OCI-LY7 (cell line): ENCODE data around the gene CCDC57. TPM values are rescaled to one million over a fixed set of nuclear protein-coding genes. Genes with fewer than 3 reads are reported as not detected.

Source experiments
- BruUV-seq: library from RNA; stranded (reverse); fragments of 400-500 nt; replicated peaks from 2 replicates; lab custom pipeline; 2021; lab: Mats Ljungman, UMichigan
- CTCF ChIA-PET: fragments of 300-600 bp; sonication (Branson Sonifier 250); formaldehyde crosslinking; loops from one replicate; lab custom pipeline; 2022; ENCODE audit warnings: antibody characterized with exemption; ENCODE audit not compliant: unreplicated experiment; lab: Charles Lee
- POLR2A ChIA-PET: fragments of 300-600 bp; sonication (Branson Sonifier 250); formaldehyde crosslinking; loops from one replicate; lab custom pipeline; 2022; ENCODE audit warnings: antibody characterized with exemption; lab: Charles Lee
- DNase-seq: peaks from one replicate; pipeline ENCODE4 v3.0.0-alpha.2; 2015; ENCODE audit warnings: low spot score
- H2AFZ ChIP-seq: fragments of 200-600 bp; sonication (generic), shearing (Covaris generic); 2 replicates; pipeline ENCODE4 v1.6.1; 2014; ENCODE audit warnings: mild to moderate bottlenecking, antibody characterized with exemption, low read length, moderate library complexity
- H3K27ac ChIP-seq: fragments of 200-600 bp; sonication (generic); 2 replicates; pipeline ENCODE4 v1.5.1; 2014; ENCODE audit warnings: mixed run types, low read depth, mild to moderate bottlenecking, moderate library complexity, low read length, inconsistent platforms; ENCODE audit not compliant: poor library complexity, severe bottlenecking
- H3K36me3 ChIP-seq: fragments of 200-600 bp; sonication (generic); 2 replicates; pipeline ENCODE4 v1.6.1; 2014; ENCODE audit warnings: mild to moderate bottlenecking, antibody characterized with exemption, low read length, moderate library complexity, mixed read lengths; ENCODE audit not compliant: insufficient read depth
- H3K4me1 ChIP-seq: fragments of 200-600 bp; sonication (generic); 2 replicates; pipeline ENCODE4 v1.5.1; 2014; ENCODE audit warnings: mild to moderate bottlenecking, low read length; ENCODE audit not compliant: insufficient read depth, poor library complexity, severe bottlenecking
- H3K4me2 ChIP-seq: fragments of 200-600 bp; sonication (generic); 2 replicates; pipeline ENCODE4 v1.6.1; 2014; ENCODE audit warnings: mild to moderate bottlenecking, low read length
- H3K4me3 ChIP-seq: fragments of 200-600 bp; sonication (generic); 2 replicates; pipeline ENCODE4 v1.5.1; 2014; ENCODE audit warnings: mild to moderate bottlenecking, low read depth, low read length; ENCODE audit not compliant: poor library complexity, severe bottlenecking
- H3K79me2 ChIP-seq: fragments of 200-600 bp; sonication (generic); 2 replicates; pipeline ENCODE4 v1.6.1; 2016; ENCODE audit warnings: low read depth, mild to moderate bottlenecking, low read length, moderate library complexity, mixed read lengths; ENCODE audit not compliant: insufficient read depth
- H3K9me2 ChIP-seq: fragments of 200-600 bp; sonication (generic); 2 replicates; pipeline ENCODE4 v1.6.1; 2016; ENCODE audit warnings: mild to moderate bottlenecking, low read length, mixed read lengths; ENCODE audit not compliant: insufficient read depth
- H3K9me3 ChIP-seq: fragments of 200-600 bp; sonication (generic); 2 replicates; pipeline ENCODE4 v1.6.1; 2014; ENCODE audit warnings: mild to moderate bottlenecking, mixed run types, low read length, mixed read lengths
- H4K20me1 ChIP-seq: fragments of 200-600 bp; sonication (generic); 2 replicates; pipeline ENCODE4 v1.6.1; 2014; ENCODE audit warnings: mild to moderate bottlenecking, antibody characterized with exemption, low read length, moderate library complexity, mixed read lengths; ENCODE audit not compliant: insufficient read depth
- EZH2phosphoT487 ChIP-seq: fragments of 200-600 bp; sonication (generic); IDR thresholded peaks from 2 replicates; pipeline ENCODE4 v1.6.1; 2018; ENCODE audit warnings: low read depth, borderline replicate concordance, mild to moderate bottlenecking, mixed run types, antibody characterized with exemption, low read length, moderate library complexity, mixed read lengths
- intact Hi-C: fragments of 100-400 bp; cut with micrococcal nuclease; formaldehyde crosslinking; loops from one replicate; pipeline ENCODE4 v1.10.0; 2022; ENCODE audit not compliant: unreplicated experiment
- total RNA-seq, 2 experiments: library from RNA; depleted of rRNA in 1 of 2; stranded (reverse); fragments of >200 nt in 1 of 2; shearing (Covaris generic) in 1 of 2; gene quantifications; 2 replicates each; pipeline ENCODE4 v1.2.3, GENCODE V29; 2014 to 2022
- TF ChIP-seq, protein P1 (sequence below): fragments of 200-600 bp; sonication (generic); conservative IDR thresholded peaks from 2 replicates; pipeline ENCODE4 v1.5.1; 2014; ENCODE audit warnings: mild to moderate bottlenecking, antibody characterized with exemption, low read length, moderate library complexity, mixed read lengths

Gene CCDC57
- total RNA-seq, 2 experiments from 2014 or later, result 34.5 to 58.7 TPM

DNA sequence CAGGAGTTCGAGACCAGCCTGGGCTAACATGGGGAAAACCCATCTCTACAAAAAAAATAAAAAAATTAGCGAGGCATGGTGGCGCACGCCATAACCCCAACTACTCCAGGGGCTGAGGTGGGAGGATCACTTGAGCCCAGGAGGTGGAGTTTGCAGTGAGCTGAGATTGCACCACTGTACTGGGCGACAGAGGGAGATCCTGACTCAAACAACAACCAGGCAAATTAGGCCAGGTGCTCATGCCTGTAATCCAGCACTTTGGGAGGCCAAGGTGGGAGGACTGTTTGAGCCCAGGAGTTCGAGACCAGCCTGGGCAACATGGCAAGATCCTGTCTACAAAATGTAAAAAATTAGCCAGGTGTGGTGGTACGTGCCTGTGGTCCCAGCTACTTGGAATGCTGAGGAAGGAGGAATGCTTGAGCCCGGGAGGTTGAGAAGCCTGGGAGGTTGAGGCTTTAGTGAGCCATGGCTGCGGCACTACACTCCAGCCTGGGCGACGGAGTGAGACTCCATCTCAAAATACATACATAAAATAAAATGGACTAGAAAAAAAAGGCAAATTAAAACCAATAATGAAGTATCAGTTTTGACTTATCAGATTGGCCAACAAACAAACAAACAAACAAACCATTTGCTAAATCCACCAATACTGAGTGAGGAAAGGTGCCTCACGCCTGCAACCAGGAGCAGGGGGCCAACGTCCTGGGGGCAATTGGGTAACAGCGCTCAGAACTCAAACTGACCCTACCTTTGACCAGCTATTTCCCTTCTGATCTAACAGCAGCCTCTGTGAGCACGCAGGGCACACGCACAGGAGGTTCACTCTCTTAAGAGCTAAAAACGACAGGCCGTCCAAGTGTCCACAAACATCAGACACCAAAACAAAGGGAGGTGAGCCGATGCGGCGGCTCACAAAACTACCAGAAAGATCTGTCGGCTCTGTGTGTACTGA lies 95.2 kb downstream of the CCDC57 start:
- Histone ChIP-seq H3K4me1 (peaks cover 4% of the 10 kb centered on the region), H4K20me1 (no peaks in the 10 kb centered on the region), H3K36me3 (no peaks in the 10 kb centered on the region), H3K4me3 (no peak overlapping the region), H3K79me2 (no peaks in the 10 kb centered on the region), H2AFZ (no peak overlapping the region), H3K9me3 (no peaks in the 10 kb centered on the region), H3K27ac (no peak overlapping the region), H3K9me2 (no peaks in the 10 kb centered on the region), H3K4me2 (no peak overlapping the region)
- TF ChIP-seq, protein P1, sequence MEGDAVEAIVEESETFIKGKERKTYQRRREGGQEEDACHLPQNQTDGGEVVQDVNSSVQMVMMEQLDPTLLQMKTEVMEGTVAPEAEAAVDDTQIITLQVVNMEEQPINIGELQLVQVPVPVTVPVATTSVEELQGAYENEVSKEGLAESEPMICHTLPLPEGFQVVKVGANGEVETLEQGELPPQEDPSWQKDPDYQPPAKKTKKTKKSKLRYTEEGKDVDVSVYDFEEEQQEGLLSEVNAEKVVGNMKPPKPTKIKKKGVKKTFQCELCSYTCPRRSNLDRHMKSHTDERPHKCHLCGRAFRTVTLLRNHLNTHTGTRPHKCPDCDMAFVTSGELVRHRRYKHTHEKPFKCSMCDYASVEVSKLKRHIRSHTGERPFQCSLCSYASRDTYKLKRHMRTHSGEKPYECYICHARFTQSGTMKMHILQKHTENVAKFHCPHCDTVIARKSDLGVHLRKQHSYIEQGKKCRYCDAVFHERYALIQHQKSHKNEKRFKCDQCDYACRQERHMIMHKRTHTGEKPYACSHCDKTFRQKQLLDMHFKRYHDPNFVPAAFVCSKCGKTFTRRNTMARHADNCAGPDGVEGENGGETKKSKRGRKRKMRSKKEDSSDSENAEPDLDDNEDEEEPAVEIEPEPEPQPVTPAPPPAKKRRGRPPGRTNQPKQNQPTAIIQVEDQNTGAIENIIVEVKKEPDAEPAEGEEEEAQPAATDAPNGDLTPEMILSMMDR, result no peak
- no peak for TF ChIP-seq EZH2phosphoT487
- no peak for DNase-seq
- intact Hi-C loops, result no loop called here
- ChIA-PET CTCF (interaction anchor here (0.6 kb wide), 1 partner anchor 1690 kb away, joined by 3 read pairs; no protein-coding TSS in a partner anchor), POLR2A (no interaction called here)
- BruUV-seq, result no TSS peak

DNA sequence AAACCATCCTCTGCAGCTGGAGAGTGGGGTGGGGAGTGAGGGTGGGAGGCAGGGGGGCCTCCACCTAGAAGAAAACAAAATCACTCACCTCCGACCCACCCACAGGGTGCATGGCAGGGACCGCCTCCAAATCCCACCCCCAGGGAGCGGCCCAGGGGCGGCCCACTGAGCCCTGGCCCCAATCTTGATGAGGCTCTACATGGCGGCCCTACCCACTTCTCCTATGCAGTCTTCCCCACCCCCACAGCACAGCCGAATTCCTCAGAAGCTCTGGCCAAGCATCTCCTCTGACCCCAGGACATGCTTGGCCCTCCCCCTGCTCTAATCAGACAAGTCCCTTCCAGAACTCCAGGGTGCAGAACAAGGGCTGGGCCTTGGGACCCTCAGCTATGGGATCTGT lies 96.4 kb downstream of the CCDC57 start:
- no peak overlapping the region for H3K27ac ChIP-seq
- no peak overlapping the region for H3K4me3 ChIP-seq
- no TSS peak for BruUV-seq
- no peak overlapping the region for H3K4me2 ChIP-seq
- H3K9me2 ChIP-seq, result no peaks in the 10 kb centered on the region
- H4K20me1 ChIP-seq, result no peaks in the 10 kb centered on the region
- CTCF ChIA-PET, result no interaction called here
- H3K9me3 ChIP-seq, result no peaks in the 10 kb centered on the region
- TF ChIP-seq EZH2phosphoT487, result no peak
- TF ChIP-seq, protein P1, result no peak
- POLR2A ChIA-PET, result no interaction called here
- no peaks in the 10 kb centered on the region for H3K36me3 ChIP-seq
- intact Hi-C loops, result no loop called here
- H3K79me2 ChIP-seq, result no peaks in the 10 kb centered on the region
- H3K4me1 ChIP-seq, result no peaks in the 10 kb centered on the region
- no peak overlapping the region for H2AFZ ChIP-seq
- no peak for DNase-seq

DNA sequence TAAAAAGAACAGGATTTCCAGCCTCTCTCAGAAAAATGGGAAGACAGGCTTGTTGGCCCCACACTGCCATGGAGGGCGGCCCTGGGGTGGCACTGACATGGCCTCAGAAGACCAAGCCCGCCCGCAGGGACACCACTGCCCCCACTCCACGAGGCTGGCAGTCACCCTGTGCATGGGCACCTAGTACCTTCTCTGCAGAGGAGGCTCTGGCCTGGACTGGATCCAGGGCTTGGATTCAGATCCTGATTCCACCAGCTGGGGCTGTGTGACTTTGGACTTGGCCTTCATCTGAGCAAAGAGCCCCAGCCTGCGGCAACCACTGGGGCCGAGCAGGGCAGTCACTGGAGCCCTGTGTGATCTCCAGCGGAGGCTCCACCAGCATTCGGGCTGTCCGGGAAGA lies 97.8 kb downstream of the CCDC57 start:
- intact Hi-C loops, result no loop called here
- H3K9me2 ChIP-seq, result no peaks in the 10 kb centered on the region
- no peak overlapping the region for H3K4me2 ChIP-seq
- DNase-seq, result no peak
- H3K4me3 ChIP-seq, result no peak overlapping the region
- BruUV-seq, result no TSS peak
- no peak overlapping the region for H2AFZ ChIP-seq
- H3K79me2 ChIP-seq, result no peaks in the 10 kb centered on the region
- ChIA-PET POLR2A (no interaction called here), CTCF (no interaction called here)
- H4K20me1 ChIP-seq, result no peaks in the 10 kb centered on the region
- H3K4me1 ChIP-seq, result no peaks in the 10 kb centered on the region
- TF ChIP-seq EZH2phosphoT487, result no peak
- TF ChIP-seq, protein P1, result no peak
- H3K27ac ChIP-seq, result no peak overlapping the region
- H3K9me3 ChIP-seq, result no peaks in the 10 kb centered on the region
- no peaks in the 10 kb centered on the region for H3K36me3 ChIP-seq
